Activated CD4-positive, alpha-beta T cell treated with anti-CD3 and anti-CD28 coated beads, Interleukin-10, Interleukin-2, amounts not matched to agents 100 ng/mL and 50 ng/mL, durations not matched to agents 16 hours and 8 hours (primary cell): Measurements from ENCODE around the gene CASTOR2.
"Not testable (repeated sequence)": the region's sequence is repeated elsewhere in the genome, so short reads cannot be mapped to it uniquely, and the experiment has no call there.

Experiments
- DNase-seq: peaks from one replicate; pipeline ENCODE4 v3.0.0-alpha.2; 2020

CASTOR2 gene

DNA sequence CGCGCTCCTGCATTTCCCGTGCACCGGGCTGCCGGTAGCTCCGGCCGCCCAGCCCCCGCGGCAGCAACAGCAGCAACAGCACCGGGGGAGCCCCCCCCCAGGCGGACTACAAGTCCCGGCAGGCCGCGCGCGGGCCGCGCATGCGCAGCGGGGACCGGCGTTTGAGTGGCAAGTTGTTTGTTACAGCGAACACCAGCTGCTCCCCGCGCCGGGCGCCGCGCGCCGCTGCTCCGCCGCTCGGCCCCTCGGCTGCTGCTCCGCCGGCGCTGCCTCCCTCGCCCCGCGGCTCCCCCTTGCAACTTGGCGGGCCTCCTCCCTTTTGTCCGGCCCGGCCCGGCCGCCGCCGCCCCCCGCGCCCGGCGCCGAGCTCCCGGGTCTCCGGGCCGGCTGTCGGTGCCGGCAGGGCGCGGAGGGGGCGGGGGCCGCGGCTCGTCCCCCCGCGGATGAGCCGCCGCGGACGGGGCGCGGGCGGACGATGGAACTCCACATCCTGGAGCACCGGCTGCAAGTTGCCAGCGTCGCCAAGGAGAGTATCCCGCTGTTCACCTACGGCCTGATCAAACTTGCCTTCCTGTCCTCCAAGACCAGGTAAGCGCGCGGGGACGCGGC, at the start of gene CASTOR2:
Gene CASTOR2 (plus strand): TSS at position 195 of the 609 bp plus-strand sequence. CDS start 281 bp downstream, at position 476.
- DNase-seq, result peak; percentile 67

- not testable (repeated sequence) for DNase-seq
These were observed 42.1 kb upstream of the CASTOR2 start for GRCh38 chr7:74922321-74922890.

DNA sequence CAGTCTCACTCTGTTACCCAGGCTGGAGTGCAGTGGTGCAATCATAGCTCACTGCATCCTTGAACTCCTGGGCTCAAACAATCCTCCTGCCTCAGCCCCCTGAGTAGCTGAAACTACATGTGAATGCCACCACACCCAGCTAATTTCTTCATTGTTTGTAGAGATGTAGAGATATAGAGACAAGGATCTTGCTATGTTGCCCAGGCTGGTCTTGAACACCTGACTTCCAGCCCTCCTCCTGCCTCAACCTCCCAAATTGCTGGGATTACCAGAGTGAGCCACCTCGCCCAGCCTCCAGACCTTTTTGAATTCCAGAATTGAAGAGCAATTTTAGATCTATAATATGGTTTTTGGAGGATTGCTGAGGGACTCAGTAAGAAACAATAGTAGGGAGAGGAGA, 40.9 kb upstream of the CASTOR2 start:
- DNase-seq, result not testable (repeated sequence)

GRCh38 chr7:74926968-74927367, 37.5 kb upstream of the CASTOR2 start:
- not testable (repeated sequence) for DNase-seq

GRCh38 chr7:74931563-74932328, 32.8 kb upstream of the CASTOR2 start:
- DNase-seq, result not testable (repeated sequence)

- DNase-seq, result not testable (repeated sequence)
These were observed 25.1 kb upstream of the CASTOR2 start for GRCh38 chr7:74939429-74939828.

GRCh38 chr7:74941302-74942069, 23.0 kb upstream of the CASTOR2 start:
- DNase-seq, result not testable (repeated sequence)

DNA sequence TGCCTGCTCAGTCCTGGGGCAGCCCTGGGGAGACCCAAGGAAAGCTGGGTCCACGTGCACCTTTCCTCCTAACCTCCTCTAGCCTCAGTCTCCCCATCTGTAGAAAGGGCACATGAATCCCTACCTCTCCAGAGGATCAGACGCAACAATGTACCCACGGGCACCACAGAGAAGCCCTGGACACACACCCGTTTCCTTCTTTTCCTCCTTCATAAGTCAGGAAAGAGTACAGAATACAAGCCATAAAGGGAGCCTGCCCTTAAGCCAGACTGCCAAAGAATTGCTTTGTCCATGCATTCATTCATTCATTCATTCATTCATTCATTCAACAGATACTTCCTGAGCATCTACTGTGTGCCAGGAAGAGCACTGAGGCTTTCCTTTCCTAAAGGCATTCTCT, 20.6 kb upstream of the CASTOR2 start:
- DNase-seq, result not testable (repeated sequence)

DNA sequence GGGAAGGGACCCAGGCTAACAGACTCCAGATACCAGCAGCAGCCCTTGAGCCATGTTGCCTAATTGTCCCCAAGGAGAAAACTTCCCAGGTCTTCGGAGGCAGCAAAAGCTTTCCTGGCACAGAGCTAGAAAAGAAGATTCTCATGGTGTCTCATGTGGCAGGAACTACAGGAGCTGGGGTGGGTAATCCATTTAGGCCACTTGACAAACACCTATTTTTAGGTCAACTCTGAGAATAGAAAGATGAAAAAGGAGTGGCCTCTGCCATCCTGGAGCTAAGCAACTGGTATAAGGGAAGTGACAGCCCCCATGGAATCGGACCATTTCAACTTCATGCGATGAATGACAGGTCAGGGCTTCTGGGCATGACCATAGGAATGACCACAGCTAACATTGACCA, 16.8 kb upstream of the CASTOR2 start:
- DNase-seq, result not testable (repeated sequence)

DNA sequence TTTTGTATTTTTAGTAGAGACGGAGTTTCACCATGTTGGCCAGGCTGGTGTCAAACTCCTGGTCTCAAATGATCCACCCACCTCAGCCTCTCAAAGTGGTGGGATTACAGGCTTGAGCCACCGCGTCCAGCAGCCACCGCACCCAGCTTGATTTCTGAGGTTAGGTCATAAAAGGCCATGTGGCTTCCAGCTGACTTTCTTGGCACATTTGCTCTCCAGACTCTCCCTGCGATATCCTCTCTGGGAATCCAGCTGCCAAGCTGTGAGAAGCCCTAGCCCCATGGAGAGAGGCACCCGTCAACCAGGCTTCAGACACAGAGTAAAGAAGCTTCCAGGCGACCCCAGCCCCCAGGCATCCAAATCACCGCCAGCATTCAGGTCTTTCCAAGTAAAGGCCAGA, 10.7 kb upstream of the CASTOR2 start:
- DNase-seq, result not testable (repeated sequence)

DNA sequence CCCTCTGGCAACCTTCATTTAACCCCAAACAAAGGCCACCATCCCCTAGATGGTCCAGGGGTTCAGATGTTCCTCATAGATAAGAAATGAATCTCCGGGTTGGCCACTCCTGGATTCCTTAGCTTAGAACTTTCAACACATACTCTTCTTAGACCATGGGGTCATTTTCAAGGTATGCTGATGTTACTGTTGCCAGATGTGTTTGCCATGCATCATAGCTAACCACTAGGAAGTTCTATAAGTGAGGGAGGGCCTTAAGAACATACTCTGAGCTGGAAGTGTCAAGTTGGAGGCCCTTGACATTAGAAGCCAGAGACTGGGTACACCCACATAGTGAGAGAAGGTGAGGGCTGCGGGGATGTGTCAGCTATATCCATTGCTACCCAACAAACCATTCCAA, 6.2 kb upstream of the CASTOR2 start:
- DNase-seq, result not testable (repeated sequence)

GRCh38 chr7:74963704-74964510, 598 bp upstream of the CASTOR2 start:
- DNase-seq, result not testable (repeated sequence)

- not testable (repeated sequence) for DNase-seq
These were observed 1.8 kb downstream of the CASTOR2 start for GRCh38 chr7:74966208-74966854.

- not testable (repeated sequence) for DNase-seq
These were observed 2.4 kb downstream of the CASTOR2 start for GRCh38 chr7:74966909-74967308.

DNA sequence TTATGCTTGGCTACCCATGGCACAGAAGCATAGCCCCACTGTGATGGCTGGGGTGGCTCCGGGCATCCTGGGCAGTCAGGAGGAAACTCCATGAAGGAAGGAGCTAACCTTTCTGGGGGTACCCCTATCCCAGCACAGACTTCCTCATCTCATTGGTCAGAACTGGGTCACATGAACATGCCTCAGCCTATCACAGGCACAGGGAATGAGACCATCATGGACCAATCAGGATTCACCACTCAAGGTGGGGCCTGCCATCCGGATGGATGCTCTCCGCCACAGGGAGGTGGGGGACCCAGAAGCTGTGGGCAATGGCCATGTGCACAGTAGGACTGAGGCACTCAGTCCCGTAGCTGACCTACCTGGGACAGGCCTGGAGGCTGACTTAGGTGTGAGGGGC, 6.9 kb downstream of the CASTOR2 start:
- DNase-seq, result not testable (repeated sequence)

GRCh38 chr7:74972377-74972776, 7.9 kb downstream of the CASTOR2 start:
- DNase-seq, result not testable (repeated sequence)

GRCh38 chr7:74975959-74976358, 11.5 kb downstream of the CASTOR2 start:
- not testable (repeated sequence) for DNase-seq

DNA sequence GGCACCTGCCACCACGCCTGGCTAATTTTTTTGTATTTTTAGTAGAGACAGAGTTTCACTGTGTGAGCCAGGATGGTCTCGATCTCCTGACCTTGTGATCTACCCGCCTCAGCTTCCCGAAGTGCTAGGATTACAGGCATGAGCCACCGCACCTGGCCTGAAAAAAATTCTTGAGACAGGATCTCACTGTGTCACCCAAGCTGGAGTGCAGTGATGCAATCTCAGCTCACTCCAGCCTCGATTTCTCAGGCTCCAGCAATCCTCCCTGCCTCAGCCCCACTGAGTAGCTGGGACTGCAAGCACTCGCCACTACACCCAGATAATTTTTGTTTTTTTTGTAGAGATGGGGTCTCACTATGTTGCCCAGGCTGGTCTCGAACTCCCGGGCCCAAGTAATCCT, 13.0 kb downstream of the CASTOR2 start:
- not testable (repeated sequence) for DNase-seq

DNA sequence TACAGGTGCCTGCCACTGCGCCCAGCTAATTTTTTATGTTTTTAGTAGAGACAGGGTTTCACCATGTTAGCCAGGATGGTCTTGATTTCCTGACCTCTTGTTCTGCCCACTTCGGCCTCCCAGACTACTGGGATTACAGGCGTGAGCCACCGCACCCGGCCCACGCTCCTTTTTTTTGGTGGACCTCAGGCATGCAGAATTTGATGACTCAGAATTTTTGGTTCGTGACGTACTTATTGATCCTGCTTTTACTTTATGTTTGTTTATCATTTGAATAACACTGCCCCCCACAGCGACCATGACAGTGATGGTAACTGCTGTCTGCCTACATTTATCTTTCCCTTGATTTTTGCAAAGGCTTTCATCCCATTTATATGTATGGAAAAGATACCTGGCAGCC, 23.9 kb downstream of the CASTOR2 start:
- not testable (repeated sequence) for DNase-seq

DNA sequence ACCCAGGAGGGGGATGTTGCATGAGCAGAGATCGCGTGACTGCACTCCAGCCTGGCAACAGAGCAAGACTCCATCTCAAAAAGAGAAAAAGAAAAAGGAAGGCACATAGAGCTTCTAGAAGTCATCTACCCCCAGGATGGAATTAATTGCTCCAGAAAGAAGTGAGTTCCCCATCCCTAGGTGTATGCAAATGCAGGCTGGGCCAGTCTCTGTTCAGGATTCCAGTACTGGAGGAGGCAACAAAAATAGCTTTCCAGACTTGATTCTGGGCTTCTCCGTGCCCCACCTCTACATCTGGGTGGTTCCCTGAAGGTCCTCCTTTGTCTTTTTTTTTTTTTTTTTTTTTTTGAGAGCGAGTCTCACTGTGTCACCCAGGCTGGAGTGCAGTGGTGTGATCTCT, 28.6 kb downstream of the CASTOR2 start:
- DNase-seq, result no peak

DNA sequence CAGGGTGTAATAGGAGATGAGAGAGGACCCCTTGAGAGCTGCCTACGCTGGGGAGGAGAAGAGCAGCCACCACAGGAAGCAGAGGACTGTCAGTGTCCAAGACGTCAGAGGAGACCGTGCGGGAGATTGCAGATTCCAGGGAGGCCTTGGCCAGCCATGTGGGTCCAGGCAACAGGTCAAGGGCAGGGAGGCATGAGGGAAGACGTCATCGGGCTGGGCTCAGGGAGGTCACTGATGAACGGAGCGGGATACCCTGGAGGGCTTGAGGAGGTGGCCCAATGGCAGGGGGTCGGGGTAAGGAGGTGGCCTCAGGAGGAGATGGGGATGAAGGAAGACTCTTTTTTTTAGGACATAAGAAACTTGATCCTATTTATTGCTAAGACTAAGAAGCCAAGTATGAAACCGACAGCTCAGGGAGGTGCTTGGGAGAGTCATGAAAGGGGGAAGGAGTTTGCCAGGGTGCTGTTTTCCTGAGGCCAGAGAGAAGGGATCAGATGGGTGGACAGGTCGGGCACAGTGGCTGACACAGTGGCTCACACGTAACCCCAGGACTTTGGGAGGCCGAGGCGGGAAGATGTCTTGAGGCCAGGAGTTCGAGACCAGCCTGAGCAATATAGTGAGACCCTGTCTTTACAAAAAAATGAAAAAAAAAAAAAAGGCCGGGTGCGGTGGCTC, 30.5 kb downstream of the CASTOR2 start:
- DNase-seq, result not testable (repeated sequence)
